COLO668 (cell line): ENCODE measurements around the gene B4GAT1.
"Not testable (repeated sequence)": the region's sequence is repeated elsewhere in the genome, so short reads cannot be mapped to it uniquely, and the experiment has no call there.

ENCODE experiments used
- DNase-seq: peaks from one replicate; lab custom pipeline; 2025; ENCODE audit not compliant: unreplicated experiment; lab: John Stamatoyannopoulos, UW

Gene B4GAT1

DNA sequence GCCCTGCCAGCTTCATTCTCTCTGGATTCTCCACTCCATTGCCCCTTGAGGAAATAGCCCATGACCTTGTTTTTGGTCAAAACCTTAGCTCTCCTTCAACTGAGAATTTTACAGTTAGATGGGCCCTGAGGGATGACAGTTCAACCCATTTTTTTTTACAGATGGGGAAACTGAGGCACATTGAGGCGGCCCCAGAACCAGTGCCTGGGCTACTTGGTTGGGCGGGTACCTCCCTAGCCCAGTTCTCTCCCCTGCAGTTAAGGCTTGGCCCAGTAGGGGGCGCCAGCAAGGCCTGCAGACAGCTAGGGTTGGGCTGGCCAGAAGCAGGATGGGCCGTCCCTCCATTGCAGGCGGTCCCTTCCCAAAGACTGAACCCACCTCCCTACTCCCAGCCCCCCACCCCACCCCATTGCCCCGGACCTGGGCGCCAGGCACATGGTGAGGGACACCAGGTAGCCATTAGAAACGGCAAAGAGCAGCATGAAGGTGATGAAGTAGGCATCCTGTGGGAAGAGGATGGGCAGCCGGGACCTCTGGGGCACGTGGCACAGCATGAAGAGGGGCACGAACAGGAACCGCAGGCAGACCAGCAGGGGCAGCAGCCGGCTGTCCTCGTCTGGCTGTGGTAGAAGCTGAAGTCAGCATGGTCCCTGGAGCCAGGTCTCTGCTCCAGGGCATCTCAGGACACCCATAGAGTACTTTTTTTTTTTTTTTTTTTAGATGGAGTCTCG is 16.5 kb upstream of the B4GAT1 start:
- peak; percentile 58 for DNase-seq

DNA sequence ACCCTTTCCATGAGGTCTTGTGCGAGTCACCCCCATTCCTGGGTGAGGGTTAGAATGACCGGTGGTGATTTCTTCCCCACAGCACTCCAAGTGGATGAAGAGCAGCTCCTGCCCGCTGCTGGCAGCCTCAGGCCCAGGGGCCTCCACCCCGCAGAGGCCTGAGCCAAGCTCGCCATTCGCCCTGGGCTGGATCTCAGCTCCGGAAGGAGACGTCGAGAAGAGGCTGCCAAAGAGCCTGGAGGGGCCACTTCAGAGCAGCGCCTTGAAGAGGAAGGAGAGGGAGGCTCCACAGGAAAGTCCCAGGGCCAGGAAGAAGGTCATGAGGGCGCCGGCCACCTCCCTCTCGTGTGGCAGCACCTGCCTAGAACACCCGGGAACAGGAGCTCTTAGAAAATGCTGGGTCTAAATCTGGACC is 15.8 kb upstream of the B4GAT1 start:
- DNase-seq = no peak

DNA sequence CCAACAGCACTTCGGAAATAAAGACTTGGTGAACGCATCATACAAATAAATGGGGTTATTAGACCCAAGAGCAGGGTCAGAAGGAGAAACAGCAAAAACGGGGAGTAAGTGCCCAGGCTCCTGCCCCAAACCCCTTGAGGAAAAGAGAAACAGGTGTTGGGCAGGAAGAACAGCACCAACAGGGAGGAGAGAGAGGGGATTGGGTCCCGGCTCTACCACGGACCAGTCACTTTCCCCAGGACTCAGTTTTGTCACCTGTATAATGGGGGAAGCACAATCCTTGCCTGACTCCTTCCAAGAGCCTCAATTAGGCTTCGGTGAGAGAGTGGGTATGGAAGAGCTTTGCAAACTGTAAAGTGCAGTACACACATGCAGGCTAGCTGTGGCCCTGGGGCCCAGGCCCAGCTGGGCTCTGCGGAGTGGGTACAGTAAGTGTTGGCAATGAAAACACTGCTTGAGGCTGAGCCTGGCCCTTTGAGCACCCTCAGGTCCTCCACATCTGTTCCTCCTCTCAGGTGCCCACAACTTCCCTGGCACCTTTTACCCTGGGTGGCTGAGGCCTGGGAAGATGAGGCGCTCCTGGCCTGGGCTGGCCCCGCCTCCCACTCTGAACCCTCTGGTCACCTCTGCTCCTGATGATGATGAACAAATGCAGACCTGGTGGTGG is 15.2 kb upstream of the B4GAT1 start:
- no peak for DNase-seq

DNA sequence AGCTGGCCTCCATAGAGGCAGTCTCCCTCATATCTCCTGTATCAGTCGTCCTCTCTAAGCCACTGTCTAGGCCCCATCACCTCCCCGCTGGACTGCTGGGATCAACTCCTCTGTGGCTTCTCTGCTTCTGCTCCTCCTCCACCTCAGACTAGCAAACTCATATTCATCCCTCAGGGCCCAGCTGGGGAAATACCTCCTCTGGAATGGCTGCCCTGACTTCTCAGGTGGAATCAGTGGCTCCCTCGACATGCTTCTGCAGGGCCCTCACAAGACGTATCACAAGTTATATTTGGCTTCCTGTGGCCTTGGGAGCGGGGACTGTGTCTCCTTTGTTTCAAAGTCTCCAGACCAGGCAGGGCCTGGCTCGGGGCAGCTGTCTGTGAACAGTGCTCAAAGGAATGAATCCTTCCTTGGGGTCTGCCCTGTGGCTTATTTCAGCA is 14.1 kb upstream of the B4GAT1 start:
- DNase-seq = no peak

DNA sequence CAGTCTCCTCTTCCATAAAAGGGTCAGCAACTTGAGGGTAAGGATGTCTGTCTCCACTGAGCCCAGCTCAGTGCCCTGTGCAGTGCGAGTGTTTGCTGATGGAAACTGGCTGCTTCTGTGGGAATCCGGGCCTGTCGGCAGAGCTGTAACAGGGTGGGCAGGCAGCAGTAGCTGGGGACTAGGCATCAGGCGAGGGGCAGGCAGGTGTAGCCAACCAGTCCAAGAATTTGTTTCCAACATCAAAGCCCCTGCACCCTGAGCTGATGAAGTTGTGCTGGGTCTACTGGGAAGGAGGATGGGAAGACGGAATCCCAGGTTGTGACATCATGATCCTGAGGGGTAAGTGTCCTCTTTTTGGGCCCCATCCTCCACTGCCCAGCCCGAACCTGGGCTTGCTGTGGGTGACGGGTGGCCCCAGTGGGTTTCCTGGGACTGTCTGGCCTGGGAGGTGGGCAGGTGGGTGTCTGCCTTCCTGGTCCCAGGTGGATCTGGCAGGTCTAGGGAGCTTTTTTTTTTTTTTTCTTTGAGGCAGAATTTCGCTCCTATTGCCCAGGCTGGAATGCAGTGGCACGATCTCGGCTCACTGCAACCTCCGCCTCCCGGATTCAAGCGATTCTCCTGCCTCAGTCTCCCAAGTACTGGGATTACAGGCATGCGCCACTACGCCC is 13.1 kb upstream of the B4GAT1 start:
- DNase-seq = no peak

DNA sequence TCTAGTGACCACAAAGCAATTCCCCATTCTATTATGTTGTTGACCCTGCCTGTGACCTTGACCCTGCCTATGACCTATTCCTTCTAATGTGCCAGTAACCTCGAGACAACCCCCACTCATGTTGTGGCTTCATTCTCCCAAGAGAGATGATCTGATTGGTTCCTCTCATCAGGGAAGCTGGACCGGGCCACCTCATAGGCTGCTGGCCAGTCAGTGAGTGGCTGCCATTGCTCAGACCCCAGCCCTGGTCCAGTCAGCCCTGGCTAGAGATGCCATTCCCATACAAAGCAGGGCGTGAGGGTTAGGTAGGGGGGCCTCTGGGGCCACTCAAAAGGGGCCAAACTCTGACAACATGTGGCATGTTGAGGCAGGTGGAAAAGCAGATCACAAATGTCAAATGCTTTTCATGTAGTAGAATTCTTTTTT is 12.2 kb upstream of the B4GAT1 start:
- DNase-seq = no peak

DNA sequence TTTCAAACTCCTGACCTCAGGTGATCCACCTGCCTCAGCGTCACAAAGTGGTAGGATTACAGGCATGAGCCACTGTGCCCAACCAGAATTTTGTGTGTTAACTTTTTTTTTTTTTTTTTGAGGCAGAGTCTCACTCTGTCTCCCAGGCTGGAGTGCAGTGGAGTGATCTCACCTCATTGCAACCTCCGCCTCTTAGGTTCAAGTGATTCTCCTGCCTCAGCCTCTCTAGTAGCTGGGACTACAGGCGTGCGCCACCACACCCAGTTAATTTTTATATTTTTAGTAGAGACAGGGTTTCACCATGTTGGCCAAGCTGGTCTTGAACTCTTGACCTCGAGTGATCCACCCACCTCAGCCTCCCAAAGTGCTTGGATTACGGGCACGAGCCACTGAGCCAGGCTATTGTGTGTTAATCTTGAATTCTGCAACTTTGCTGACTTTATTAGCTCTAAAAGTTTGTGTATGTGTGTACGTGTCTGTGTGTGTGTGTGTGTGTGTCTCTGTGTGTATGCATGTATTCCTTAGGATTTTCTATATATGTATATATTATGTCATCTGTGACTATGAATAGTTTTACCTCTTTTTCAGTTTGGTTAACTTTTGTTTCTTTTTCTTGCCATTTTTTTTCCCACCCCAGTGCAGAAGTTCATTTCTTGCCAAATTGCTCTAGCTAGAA is 3.3 kb upstream of the B4GAT1 start:
- DNase-seq = not testable (repeated sequence)

DNA sequence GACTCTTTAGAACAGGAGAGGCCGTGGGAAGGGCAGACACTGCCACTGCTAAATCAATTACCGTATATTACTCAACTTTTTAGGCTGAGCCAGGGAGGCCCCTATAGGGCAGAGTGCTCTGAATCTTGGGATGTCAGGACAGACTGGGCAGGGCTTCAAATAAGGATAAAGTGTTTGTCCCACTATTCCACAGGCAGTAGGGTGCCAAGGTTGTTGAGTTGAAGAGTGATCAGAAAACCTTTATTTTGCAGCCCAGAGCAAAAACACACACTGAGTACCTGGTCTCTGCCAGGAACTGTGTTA is 1.6 kb upstream of the B4GAT1 start:
- DNase-seq = no peak

DNA sequence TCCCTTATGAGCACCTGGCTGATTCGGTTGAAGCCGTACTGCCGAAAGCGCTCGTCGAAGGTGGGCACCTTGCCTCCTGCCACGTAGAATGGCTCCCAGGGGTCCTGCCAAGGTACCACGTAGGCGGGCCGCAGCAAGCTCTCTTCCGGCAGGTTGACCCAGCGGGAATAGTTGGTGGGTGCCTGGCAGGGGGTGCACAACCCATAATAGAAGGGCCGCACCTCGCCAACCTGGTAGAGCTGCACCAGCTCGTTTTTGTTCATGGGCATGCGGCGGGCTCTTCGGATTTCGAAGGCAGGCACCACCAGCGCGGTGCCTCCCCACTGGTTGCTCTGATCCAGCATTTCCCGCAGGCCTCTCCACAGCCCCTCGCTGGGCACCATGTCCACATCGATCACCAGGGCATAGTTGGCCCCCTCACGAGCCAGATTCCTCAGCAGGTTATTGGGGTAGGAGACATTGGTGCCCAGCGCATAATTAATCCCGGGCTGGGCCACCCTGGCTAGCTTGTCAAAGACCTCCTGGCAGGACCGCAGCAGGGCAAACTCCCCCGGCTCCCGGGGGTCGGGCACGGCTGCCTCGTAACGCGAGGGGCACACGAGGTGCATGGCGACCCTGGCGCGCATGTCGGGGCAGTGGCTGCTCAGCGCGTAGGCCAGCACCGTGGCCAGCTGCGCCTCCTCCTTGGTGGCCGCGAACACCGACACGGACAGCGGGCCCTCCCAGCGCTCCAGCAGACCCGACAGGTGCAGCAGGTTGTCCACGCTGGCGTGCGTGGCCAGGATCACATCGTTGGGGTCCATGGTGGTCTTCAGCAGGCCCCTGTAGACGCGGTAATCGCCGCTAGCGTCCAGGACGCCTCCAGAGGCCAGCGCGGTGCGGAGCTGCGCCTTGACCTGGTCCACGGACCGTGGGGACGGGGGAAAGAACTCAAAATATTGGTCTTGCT is 679 bp downstream of the B4GAT1 start:
- peak; percentile 58 for DNase-seq

DNA sequence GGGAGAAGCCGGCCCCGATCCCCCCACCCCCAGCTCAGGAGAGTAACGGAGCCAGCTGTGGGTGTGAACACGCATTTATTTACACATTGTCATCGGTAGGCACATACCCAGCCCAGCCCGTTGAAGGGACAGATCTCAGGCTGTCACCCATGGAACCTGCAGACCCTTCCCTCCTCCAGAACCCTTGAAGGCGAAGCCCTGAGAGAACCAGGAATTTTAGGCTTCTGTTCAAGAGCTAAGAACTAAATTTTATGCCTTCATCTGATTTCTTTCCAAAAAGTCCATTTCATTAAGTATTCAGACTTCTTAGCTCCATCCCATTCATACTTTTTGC is 2.1 kb downstream of the B4GAT1 start:
- DNase-seq = no peak

DNA sequence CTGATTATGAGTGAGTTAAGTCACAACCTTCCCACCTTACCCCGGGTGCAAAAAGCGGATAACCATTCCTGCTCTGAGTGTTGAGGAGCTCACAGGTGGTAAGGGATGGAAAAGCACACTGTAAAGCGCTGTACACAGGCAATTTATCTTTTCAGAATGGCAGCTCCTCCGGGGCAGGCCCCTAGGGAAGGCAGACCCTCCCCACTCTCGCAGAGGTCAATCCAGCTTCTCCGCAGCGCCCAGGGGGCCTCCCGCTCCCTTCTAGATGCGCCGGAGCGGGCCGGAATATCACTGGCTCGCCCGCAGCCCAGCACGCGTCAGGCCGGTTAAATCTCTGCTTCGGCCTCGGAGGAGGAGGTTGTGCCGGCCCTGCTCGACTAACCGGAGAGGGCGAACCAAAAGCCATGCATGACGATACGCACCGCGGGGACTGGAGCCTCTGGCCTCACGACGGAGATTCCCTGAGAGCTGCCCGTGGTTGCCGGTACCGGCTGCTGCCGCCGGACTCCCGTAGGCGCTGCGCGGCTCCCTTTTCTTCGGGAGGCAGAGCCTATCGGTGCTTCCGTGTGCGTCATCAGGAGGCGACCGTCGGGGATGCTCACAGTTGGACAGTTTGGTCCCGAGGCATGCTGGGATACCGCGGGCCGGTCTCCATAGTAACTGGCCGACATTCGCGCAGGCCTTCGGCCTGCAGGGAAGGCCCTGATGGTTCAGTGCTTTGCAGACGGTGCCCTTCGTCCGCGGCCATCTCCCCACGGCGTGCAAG is 2.7 kb downstream of the B4GAT1 start, which contains the start of gene BRMS1:
TSS of gene BRMS1 (minus strand) at position 555 of the 766 bp plus-strand sequence. CDS start 2,870 bp downstream, outside the sequence.
- peak; percentile 98 for DNase-seq

DNA sequence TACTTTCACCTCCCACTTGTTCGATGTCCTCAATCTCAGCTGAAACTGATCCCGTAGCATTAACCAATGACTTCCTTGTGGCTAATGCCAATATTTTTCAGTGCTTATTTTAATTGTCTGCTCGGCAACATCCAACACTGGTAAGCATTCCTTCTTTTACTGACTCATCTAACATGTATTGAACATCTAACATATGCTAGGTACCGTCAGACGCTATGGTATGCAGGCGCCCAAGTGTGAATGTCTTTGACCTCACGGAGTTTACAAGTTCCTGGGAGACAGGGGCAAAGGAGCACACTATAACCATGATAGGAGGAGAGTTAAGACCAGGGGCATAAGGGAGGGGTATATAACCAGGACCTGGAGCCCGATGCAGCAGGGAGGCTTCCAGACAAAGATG is 4.3 kb downstream of the B4GAT1 start:
- DNase-seq = no peak

DNA sequence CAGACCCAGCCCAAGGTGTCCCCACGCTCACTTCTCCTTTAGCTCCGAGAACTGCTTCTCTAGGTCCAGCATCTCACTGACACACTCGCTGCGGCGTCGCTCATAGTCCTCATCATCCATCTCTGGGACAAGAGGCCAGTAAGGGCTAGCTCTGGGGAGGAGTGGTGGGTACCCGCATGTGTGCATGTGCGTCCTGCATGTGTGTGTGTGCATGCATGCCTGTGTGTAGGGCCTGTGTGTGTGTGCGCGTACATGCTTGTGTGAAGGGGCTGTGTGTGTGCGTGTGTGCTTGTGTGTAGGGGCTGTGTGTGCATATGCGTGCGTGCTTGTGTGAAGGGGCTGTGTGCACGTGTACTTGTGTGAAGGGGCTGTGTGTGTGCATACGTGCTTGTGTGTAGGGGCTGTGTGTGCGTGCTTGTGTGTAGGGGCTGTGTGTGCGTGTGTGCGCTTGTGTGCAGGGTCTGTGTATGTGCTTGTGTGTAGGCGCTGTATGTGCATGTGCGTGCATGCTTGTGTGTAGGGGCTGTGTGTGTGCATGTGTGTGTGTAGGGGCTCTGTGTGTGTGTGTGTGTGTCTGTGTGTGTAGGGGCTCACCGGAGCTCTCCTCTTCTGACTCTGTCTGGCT is 5.8 kb downstream of the B4GAT1 start:
- no peak for DNase-seq

DNA sequence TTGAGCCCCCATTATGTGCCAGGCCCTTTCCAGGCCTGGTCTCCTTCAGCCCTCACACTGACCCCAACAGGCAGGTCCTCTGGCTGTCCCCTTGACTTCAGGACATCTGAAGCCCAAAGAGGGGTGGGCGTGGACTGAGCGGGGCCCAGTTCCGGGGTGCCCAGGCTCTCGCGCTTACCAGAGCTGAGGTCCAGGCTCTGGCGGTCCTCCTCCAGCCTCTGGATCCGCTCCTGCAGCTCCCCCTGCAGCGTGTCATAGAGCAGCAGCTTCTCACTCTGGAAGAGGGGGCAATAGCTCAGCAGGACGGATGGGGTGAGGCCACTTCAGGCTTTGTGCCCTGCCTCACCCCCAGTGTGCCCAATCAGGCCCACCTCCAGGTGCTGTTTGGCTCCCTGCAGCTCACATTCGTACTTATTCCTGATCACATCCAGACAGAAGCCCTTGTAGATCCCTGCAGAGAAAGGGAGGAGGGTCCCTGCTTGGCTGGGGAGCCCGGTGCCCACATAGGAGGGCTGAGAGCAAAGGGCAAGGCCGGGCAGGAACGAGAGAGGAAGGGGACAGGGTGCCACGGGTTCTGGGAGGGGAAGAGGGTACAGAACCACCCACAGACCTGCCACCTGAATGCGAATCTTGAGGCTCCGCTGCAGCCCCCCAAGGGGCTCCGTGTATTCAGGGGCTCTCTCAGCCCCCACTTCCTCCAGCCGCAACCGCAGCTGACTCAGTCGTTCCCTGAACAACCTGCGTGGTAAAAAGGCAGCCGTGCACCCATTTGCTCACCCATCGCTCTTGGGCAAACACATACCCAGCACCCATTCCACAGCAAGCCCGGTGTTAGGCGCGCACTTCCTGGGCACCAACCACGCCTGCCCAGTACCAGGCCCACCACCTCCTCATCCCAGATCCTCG is 6.6 kb downstream of the B4GAT1 start:
- DNase-seq = no peak

DNA sequence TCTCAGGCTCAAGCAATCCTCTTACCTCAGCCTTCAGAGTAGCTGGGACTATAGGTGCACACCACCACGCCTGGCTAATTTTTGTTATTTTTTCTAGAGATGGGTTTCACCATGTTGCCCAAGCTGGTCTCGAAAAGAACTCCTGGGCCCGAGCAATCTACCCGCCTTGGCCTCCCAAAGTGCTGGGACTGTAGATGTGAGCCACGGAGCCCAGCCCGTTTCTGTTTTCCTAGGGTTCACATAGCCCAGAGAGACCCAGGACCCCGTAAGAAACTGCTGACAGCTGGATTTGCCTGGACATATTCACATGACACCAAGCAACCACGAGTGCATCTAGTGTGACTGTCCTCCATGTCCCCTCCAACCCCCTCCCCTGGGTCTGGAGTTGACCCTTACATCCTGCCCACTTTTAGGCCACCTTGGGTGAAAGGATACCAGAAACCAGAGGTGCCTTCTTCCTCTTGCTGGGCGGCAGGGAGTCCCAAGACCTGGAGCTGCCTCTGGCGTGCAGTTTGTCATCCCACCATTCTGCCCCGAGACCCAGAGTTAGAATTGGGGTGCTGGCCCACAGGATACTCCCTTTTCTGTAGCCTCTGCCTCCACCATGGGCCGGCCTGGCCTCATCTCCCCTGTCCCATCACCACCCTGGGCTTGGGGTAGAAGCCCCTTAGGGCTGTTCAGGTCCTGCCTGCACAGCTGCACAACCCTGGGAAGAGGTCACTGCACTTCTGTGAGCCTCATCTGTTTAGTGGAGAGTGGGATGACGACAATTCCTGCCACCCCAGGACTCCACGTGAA is 7.5 kb downstream of the B4GAT1 start:
- DNase-seq = no peak

DNA sequence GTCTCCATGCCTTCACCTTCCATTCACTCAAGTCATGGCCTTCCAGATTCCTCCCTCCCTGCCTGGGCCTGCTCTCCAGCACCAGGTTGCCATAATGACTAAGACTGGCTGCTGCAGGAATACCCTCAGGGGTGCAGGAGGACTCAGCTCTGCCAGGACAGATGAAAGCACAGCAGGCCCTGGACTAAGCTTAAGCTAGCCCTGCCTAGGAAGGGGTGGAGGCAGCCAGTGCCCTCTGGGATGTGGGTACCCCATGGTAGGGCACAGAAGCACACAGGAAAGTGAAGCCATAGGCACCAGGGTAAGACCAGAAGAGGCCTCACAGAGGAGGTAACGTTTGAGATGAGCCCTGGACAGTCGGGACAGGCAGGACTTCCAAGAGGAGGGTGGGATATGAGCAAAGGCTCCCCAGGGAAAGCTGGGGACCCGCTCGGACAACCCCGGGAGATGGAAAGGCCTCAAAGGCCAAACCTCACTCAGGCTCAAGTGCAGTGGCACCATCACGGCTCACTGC is 8.2 kb downstream of the B4GAT1 start:
- DNase-seq = no peak
